Coronary artery (tissue), 2 donors: ENCODE results near the gene CAMTA1.

Experiments used
- DNase-seq: peaks from one replicate; pipeline ENCODE4 v3.0.0-alpha.2; 2017; ENCODE audit warnings: low spot score
- H3K27ac ChIP-seq, 2 donors: fragments of 200-600 bp; sonication (generic); one replicate each; pipeline ENCODE4 v1.5.1; 2016 to 2019
- H3K4me3 ChIP-seq: fragments of 200-600 bp; sonication (generic); 2 replicates; pipeline ENCODE4 v1.5.1; 2016; ENCODE audit warnings: mild to moderate bottlenecking, moderate library complexity
- TF ChIP-seq, protein P1 (sequence below): fragments of 200-600 bp; sonication (generic); IDR thresholded peaks from one replicate; pipeline ENCODE4 v1.5.1; 2019; ENCODE audit warnings: antibody characterized with exemption

The CAMTA1 gene

DNA sequence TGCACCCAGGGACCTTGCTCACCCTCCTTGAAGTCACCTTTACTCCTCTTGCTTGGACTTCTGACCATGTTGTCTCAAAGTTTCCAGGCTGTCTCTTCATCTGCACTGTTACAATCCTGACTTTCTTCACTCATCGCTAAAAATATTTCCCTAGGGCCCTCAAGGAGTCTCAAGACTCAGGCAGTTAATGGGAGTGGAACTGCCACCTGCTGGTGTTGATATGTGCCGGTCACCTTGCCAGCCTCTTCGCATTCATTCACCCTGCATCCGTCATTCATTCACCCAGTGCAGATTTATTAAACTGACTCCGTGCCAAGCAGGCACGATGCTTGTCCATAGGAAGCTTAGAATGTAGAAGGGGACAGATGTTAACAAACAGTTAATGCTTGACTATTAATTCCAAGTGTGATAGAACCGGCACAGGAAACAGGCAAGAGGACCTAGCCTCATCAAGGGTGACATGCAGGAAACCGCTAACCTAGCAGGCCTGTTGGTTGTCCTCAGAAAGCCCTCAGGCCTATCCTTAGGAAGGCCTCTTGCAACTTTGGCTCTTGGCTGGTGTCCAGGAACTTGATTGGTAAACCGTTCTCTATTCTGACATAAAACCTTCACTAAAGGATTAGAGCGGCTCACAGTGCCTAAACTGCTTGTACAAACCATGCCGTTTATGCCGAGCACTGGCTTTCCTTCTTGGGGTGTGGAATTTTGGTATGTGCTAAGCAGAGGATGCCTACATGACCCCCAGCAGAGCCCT, 342.2 kb downstream of the CAMTA1 start:
- TF ChIP-seq, protein P1, sequence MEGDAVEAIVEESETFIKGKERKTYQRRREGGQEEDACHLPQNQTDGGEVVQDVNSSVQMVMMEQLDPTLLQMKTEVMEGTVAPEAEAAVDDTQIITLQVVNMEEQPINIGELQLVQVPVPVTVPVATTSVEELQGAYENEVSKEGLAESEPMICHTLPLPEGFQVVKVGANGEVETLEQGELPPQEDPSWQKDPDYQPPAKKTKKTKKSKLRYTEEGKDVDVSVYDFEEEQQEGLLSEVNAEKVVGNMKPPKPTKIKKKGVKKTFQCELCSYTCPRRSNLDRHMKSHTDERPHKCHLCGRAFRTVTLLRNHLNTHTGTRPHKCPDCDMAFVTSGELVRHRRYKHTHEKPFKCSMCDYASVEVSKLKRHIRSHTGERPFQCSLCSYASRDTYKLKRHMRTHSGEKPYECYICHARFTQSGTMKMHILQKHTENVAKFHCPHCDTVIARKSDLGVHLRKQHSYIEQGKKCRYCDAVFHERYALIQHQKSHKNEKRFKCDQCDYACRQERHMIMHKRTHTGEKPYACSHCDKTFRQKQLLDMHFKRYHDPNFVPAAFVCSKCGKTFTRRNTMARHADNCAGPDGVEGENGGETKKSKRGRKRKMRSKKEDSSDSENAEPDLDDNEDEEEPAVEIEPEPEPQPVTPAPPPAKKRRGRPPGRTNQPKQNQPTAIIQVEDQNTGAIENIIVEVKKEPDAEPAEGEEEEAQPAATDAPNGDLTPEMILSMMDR: no peak
- no peak for DNase-seq

DNA sequence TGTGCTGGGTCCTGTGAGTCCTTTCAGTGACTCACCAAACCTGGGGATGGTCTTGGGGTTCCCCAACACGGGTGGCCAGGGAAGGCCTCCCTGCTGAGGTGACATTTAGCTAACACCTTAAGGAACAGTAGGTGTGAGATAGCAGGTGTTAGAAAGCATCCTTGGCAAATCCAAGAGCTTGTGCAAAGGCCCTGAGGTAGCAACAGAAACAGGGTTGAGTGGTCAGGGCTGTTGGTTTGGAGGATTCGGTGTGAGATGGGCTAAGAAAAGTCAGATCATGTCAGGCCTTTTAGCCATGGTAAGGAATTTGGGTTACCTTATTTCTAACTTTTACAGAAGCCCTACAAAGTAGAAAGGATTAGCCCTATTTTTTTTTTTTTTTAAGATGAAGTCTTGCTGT, 343.0 kb downstream of the CAMTA1 start:
- Histone ChIP-seq H3K27ac (no peak overlapping the region), H3K4me3 (no peak overlapping the region)
- no peak for DNase-seq
- TF ChIP-seq, protein P1: no peak

More for the DNA sequence above, 342.2 kb downstream of the CAMTA1 start:
- H3K4me3 ChIP-seq: no peak overlapping the region
- no peak overlapping the region for H3K27ac ChIP-seq

DNA sequence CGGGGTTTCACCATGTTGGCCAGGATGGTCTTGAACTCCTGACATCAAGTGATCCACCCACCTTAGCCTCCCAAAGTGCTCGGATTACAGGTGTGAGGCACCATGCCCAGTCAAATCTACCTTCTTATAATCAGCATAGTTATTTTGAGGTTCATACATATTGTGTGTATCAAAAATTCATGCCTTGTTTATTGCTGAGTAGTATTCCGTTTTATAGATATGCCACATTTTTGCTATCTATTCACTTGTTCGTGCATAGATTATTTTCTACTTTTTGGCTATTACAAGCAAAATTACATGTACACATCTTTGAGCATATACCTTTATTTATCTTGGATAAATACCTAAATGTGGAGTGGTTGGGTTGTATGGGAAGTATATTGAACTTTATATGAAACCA, 344.9 kb downstream of the CAMTA1 start:
- no peak for DNase-seq
- Histone ChIP-seq H3K27ac (no peak overlapping the region), H3K4me3 (no peak overlapping the region)
- TF ChIP-seq, protein P1: no peak

DNA sequence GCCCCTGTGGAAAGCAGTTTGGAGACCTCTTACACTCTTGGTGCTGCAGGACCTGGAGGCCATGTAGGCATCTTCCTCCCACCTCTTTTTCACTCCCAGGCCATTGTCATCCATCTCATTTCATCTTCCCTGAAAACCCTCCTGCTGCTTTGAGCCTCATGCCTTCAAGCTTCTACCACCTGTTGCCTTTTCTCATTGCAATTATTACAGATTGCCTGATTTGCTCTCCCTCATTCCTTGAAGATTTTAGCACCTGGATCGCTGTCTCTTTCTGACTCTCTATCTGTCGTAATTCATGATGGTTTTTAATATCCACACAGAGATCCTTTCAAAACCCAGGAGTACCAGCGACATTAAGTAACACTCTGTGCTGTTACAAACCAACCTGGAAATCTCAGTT, 350.2 kb downstream of the CAMTA1 start:
- Histone ChIP-seq H3K4me3 (no peak overlapping the region), H3K27ac (no peak overlapping the region)
- TF ChIP-seq, protein P1: no peak
- no peak for DNase-seq

DNA sequence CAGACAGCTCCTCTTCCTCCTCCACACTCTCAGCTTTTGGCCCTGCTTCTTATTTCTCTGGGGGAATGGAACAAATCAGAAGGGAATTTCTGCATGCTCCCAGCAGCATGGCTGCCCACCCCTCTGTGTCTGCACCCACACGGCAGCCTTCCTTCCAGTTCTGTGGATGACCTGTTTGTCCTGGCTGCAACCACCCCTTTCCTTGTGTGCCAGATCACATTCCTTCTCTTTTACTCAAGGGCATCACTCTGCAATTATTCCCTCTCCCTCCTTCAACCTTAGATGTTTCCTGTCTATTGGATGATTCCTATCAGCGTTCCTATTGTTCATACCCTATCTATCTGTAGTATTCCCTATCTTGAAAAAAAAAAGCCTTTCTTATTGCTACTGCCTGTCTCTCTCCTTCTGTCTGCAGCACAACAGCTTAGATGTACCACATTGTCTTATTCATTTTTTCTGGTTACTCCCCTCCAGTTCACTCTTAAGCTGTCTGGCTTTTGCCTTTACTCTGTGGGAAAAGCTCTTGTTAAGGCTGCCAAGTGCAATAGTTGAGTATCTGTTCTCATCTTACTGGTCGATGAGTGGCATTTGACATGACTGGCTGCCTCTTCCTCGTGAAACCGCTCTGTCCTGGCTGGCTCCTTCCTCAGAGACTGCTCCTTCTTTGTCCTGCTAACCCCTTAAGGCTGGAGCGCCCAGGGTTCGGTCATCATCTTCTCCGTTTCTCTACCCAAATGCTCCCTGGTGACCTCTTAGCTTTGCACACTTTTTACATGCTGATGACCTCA, 351.1 kb downstream of the CAMTA1 start:
- Histone ChIP-seq H3K4me3 (no peak overlapping the region), H3K27ac (no peak overlapping the region)
- peak; percentile 31 for DNase-seq
- TF ChIP-seq, protein P1: no peak

DNA sequence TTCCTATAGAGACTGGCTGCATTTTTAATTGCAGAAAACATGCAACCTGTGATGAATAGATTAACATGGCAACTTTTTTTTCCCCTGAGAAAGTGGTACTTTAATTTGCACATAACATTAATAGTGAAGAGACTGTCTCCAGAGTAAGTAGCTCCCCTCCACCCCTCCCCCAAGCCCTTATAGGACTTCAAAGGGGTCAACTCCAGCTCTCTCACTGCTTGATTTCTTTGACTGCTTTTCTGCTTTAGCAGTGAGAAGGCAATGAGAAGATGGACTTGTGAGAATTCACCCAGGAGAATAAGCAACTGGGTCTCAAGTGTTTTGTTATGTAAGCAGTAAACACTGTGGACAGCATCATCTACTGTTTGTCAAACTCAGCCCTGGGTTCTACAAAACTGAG, 355.0 kb downstream of the CAMTA1 start:
- Histone ChIP-seq H3K4me3 (no peak overlapping the region), H3K27ac (no peak overlapping the region)
- TF ChIP-seq, protein P1: no peak
- DNase-seq: no peak

DNA sequence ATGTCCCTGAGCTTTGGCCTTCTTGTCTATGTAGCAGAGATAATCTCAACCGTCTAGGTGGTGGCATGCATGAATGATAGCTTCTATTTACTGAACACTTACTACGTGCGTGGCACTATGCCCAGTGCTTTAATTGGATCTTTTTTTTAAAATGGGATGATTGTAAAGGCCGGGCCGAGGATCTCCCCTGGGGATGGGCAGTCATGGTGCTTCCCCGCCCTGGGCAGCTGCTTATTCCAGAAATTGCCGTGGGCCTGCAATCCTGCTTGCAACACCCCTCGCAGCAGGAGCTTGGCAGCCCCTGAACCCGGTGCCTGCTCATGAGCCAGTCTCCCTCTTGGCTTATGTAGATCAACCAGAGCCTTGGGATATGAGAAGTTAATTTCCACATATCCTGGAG, 360.7 kb downstream of the CAMTA1 start:
- TF ChIP-seq, protein P1: no peak
- no peak overlapping the region for H3K4me3 ChIP-seq
- DNase-seq: no peak
- H3K27ac ChIP-seq: no peak overlapping the region
